SH-SY5Y (cell line): ENCODE measurements around the gene MRPL54.

Experiments
- GATA2 ChIP-seq: IDR thresholded peaks from 2 replicates; pipeline ENCODE4 v1.6.1; 2011; ENCODE audit warnings: mild to moderate bottlenecking, low read depth, low read length
- GATA3 ChIP-seq: IDR thresholded peaks from 2 replicates; pipeline ENCODE4 v1.6.1; 2011; ENCODE audit warnings: low read depth, mild to moderate bottlenecking, low read length, moderate library complexity

The MRPL54 gene

GRCh38 chr19:3816566-3817218, 54.2 kb downstream of the MRPL54 start:
- TF ChIP-seq GATA3 (no peak), GATA2 (no peak)
